Endothelial cell of umbilical vein (primary cell): ENCODE measurements around the gene CA11. TPM values are rescaled to one million over a fixed set of nuclear protein-coding genes. Genes with fewer than 3 reads are reported as not detected.

Source experiments
- BruUV-seq: library from RNA; stranded (reverse); fragments of 400-500 nt; replicated peaks from 2 replicates; lab custom pipeline; 2021; lab: Mats Ljungman, UMichigan
- CTCF ChIA-PET: fragments of 300-600, 350-600 bp; sonication (Branson Sonifier 250); formaldehyde crosslinking; loops from one replicate; lab custom pipeline; 2021; ENCODE audit warnings: antibody characterized with exemption, inconsistent platforms; lab: Charles Lee
- POLR2A ChIA-PET: fragments of 300-600, 350-600 bp; sonication (Branson Sonifier 250); formaldehyde crosslinking; loops from one replicate; lab custom pipeline; 2021; ENCODE audit warnings: antibody characterized with exemption, inconsistent platforms; lab: Charles Lee
- DNase-seq: peaks from one replicate; pipeline ENCODE4 v3.0.0-alpha.2; 2011; ENCODE audit warnings: low read depth, low spot score
- FAIRE-seq: peaks from 2 replicates; lab custom pipeline; 2011; peaks lifted over from hg19 to GRCh38; lab: Jason Lieb, UNC
- H2AFZ ChIP-seq: 2 replicates; pipeline ENCODE4 v1.6.0; 2012; ENCODE audit warnings: low read depth, low read length, control low read depth, inconsistent platforms
- H3K27ac ChIP-seq: 2 replicates; pipeline ENCODE4 v1.5.1; 2011; ENCODE audit warnings: low read depth, mild to moderate bottlenecking, control low read depth, low read length, moderate library complexity; ENCODE audit not compliant: insufficient read depth
- H3K27me3 ChIP-seq, 2 experiments: 2 replicates each; pipeline versions ENCODE4 v1.6.0 to v1.6.1; 2011; ENCODE audit warnings: low read length in 2 of 2, mixed read lengths in 1 of 2; ENCODE audit not compliant: control insufficient read depth in 2 of 2, insufficient read depth in 2 of 2
- H3K36me3 ChIP-seq, 2 experiments: 2 replicates in 1 of 2; 3 replicates in 1 of 2; pipeline ENCODE4 v1.5.1; 2011; ENCODE audit warnings: low read length in 2 of 2, mild to moderate bottlenecking in 1 of 2, moderate library complexity in 1 of 2; ENCODE audit not compliant: control insufficient read depth in 2 of 2, insufficient read depth in 2 of 2; ENCODE audit errors: extremely low read depth in 1 of 2
- H3K4me1 ChIP-seq: 3 replicates; pipeline ENCODE4 v1.5.1; 2011; ENCODE audit warnings: mild to moderate bottlenecking, low read length; ENCODE audit not compliant: control insufficient read depth, insufficient read depth; ENCODE audit errors: extremely low read depth
- H3K4me2 ChIP-seq: 2 replicates; pipeline ENCODE4 v1.6.1; 2011; ENCODE audit warnings: low read length, control low read depth, mixed read lengths; ENCODE audit not compliant: insufficient read depth
- H3K4me3 ChIP-seq, 3 experiments: fragments of 200-600 bp in 1 of 3; sonication (generic), shearing (Covaris generic) in 1 of 3; replicated peaks in 1 of 3; 2 replicates each; pipeline ENCODE4 v1.5.1; 2011 to 2016; ENCODE audit warnings: control low read depth in 3 of 3, low read length in 3 of 3, mild to moderate bottlenecking in 2 of 3, inconsistent platforms in 1 of 3, low read depth in 1 of 3, moderate library complexity in 1 of 3; ENCODE audit not compliant: insufficient read depth in 1 of 3
- H3K79me2 ChIP-seq: 2 replicates; pipeline ENCODE4 v1.6.0; 2012; ENCODE audit warnings: low read length, inconsistent platforms; ENCODE audit not compliant: control insufficient read depth, insufficient read depth
- H3K9ac ChIP-seq: replicated peaks from 2 replicates; pipeline ENCODE3; 2011; ENCODE audit warnings: low read length, control low read depth; ENCODE audit not compliant: insufficient read depth; ENCODE audit errors: extremely low read depth
- H3K9me1 ChIP-seq: replicated peaks from 3 replicates; pipeline ENCODE4 v1.6.0; 2011; ENCODE audit warnings: mild to moderate bottlenecking, low read length; ENCODE audit not compliant: control insufficient read depth, insufficient read depth; ENCODE audit errors: extremely low read depth
- H3K9me3 ChIP-seq: replicated peaks from 2 replicates; pipeline ENCODE4 v1.5.1; 2012; ENCODE audit warnings: low read length, inconsistent platforms; ENCODE audit not compliant: control insufficient read depth, insufficient read depth
- H4K20me1 ChIP-seq: replicated peaks from 2 replicates; pipeline ENCODE3; 2011; ENCODE audit warnings: mild to moderate bottlenecking, low read length; ENCODE audit not compliant: control insufficient read depth, insufficient read depth; ENCODE audit errors: extremely low read depth
- EZH2 ChIP-seq: IDR thresholded peaks from 2 replicates; pipeline ENCODE4 v1.6.1; 2012; ENCODE audit warnings: borderline replicate concordance, low read depth, mild to moderate bottlenecking, moderate library complexity, low read length, inconsistent platforms; ENCODE audit not compliant: severe bottlenecking
- FOS ChIP-seq: IDR thresholded peaks from 2 replicates; pipeline ENCODE4 v1.6.1; 2011; ENCODE audit warnings: mild to moderate bottlenecking, low read length, moderate library complexity, borderline replicate concordance; ENCODE audit not compliant: insufficient read depth
- GATA2 ChIP-seq: IDR thresholded peaks from 2 replicates; pipeline ENCODE4 v1.7.0; 2011; ENCODE audit warnings: low read depth, mild to moderate bottlenecking, moderate library complexity, mixed read lengths, low read length; ENCODE audit not compliant: insufficient read length, insufficient read depth
- JUN ChIP-seq: IDR thresholded peaks from 2 replicates; pipeline ENCODE4 v1.6.1; 2011; ENCODE audit warnings: borderline replicate concordance, low read depth; ENCODE audit not compliant: insufficient read length, insufficient read depth
- MYC ChIP-seq: IDR thresholded peaks from one replicate; pipeline ENCODE4 v1.6.1; 2011; ENCODE audit warnings: mild to moderate bottlenecking, low read depth, low read length
- POLR2A ChIP-seq: IDR thresholded peaks from 2 replicates; pipeline ENCODE4 v1.6.1; 2012; ENCODE audit warnings: low read depth, mild to moderate bottlenecking, control low read depth, low read length
- POLR2AphosphoS5 ChIP-seq: IDR thresholded peaks from 2 replicates; pipeline ENCODE4 v1.6.1; 2012; ENCODE audit warnings: low read depth, mild to moderate bottlenecking, control low read depth, low read length, moderate library complexity; ENCODE audit not compliant: insufficient read depth
- dilution Hi-C: fragments of 300-500 bp; cut with MboI; formaldehyde crosslinking; loops from one replicate; pipeline ENCODE4 v1.15.0; 2019; ENCODE audit warnings: low sequenced_read_pairs; ENCODE audit not compliant: extremely low pct_ligation_motif_present
- intact Hi-C: fragments of 100-400 bp; cut with micrococcal nuclease; formaldehyde crosslinking; loops from one replicate; pipeline ENCODE4 v1.10.0; 2022
- polyA plus RNA-seq, 4 experiments: library from polyadenylated mRNA; depleted of rRNA in 3 of 4; stranded (reverse) in 3 of 4; unstranded in 1 of 4; fragments of >200 nt; gene quantifications; 2 replicates each; pipeline versions ENCODE4 v1.2.1 to v1.2.3, GENCODE V29; 2011 to 2012; ENCODE audit warnings: missing spikeins in 1 of 4
- total RNA-seq: library from RNA; stranded (reverse); gene quantifications from 2 replicates; pipeline ENCODE4 v1.2.3, GENCODE V29; 2021
- TF ChIP-seq, protein P1 (sequence below), 2 donors: IDR thresholded peaks; 1 replicate in 1 of 2; 2 replicates in 1 of 2; pipeline ENCODE4 v1.5.1; 2011; ENCODE audit warnings: low read length in 2 of 2, mild to moderate bottlenecking in 2 of 2, moderate library complexity in 2 of 2, control low read depth in 1 of 2, inconsistent platforms in 1 of 2, low read depth in 1 of 2; ENCODE audit not compliant: insufficient read depth in 1 of 2; ENCODE audit errors: extremely low read depth in 1 of 2
- TF ChIP-seq, protein P2 (sequence below): IDR thresholded peaks from 2 replicates; pipeline ENCODE4 v1.6.1; 2011; ENCODE audit not compliant: insufficient read depth, insufficient read length

CA11 gene
- total and polyA plus RNA-seq, 2 donors (not counting 3 experiments of a cell fraction or from before 2014, with no cell fraction given) = 2.8 to 4.7 TPM

DNA sequence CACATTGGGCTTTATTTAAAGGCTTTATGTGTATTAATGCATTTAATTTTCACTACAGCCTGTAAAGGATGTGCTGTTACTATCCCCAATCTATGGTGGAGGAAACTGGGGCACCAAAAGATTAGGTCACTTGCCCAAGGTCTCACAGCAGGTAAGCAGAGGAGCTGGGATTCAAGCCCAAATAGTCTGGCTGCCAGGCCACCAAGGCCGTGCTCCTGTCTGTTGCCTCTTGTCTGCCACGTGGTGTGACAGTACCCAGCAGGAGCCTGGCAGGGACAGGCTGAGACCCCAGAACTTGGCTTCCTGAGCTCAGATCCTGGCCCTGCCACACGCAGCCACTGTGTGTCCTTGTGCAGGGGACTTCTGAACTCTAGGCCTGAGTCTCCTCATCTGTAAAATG lies 22.3 kb upstream of the CA11 start:
- TF ChIP-seq POLR2AphosphoS5 (no peak), GATA2 (no peak), JUN (no peak), EZH2 (no peak)
- TF ChIP-seq, protein P1, sequence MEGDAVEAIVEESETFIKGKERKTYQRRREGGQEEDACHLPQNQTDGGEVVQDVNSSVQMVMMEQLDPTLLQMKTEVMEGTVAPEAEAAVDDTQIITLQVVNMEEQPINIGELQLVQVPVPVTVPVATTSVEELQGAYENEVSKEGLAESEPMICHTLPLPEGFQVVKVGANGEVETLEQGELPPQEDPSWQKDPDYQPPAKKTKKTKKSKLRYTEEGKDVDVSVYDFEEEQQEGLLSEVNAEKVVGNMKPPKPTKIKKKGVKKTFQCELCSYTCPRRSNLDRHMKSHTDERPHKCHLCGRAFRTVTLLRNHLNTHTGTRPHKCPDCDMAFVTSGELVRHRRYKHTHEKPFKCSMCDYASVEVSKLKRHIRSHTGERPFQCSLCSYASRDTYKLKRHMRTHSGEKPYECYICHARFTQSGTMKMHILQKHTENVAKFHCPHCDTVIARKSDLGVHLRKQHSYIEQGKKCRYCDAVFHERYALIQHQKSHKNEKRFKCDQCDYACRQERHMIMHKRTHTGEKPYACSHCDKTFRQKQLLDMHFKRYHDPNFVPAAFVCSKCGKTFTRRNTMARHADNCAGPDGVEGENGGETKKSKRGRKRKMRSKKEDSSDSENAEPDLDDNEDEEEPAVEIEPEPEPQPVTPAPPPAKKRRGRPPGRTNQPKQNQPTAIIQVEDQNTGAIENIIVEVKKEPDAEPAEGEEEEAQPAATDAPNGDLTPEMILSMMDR (IDR thresholded peaks at IDR 0.05; ENCODE audit: extremely low read depth in 1 of 2, insufficient read depth in 1 of 2, low read depth in 1 of 2, low read length in 2 of 2) = no peak
- H3K4me3 ChIP-seq = no peak overlapping the region
- no peaks in the 10 kb centered on the region for H3K79me2 ChIP-seq
- POLR2A ChIA-PET = no interaction called here
- no peak overlapping the region for H2AFZ ChIP-seq
- CTCF ChIA-PET = no interaction called here
- no peaks in the 10 kb centered on the region for H3K4me1 ChIP-seq
- no peak for FAIRE-seq
- no peak overlapping the region for H3K27ac ChIP-seq
- H3K36me3 ChIP-seq = no peaks in the 10 kb centered on the region
- intact Hi-C loops (no loop called here), dilution Hi-C loops (no loop called here)
- DNase-seq = no peak
- no peak overlapping the region for H3K9ac ChIP-seq
- no peaks in the 10 kb centered on the region for H4K20me1 ChIP-seq
- no peak overlapping the region for H3K4me2 ChIP-seq
- no peaks in the 10 kb centered on the region for H3K9me3 ChIP-seq
- H3K9me1 ChIP-seq = no peaks in the 10 kb centered on the region
- BruUV-seq = no TSS peak
- no peaks in the 10 kb centered on the region for H3K27me3 ChIP-seq

DNA sequence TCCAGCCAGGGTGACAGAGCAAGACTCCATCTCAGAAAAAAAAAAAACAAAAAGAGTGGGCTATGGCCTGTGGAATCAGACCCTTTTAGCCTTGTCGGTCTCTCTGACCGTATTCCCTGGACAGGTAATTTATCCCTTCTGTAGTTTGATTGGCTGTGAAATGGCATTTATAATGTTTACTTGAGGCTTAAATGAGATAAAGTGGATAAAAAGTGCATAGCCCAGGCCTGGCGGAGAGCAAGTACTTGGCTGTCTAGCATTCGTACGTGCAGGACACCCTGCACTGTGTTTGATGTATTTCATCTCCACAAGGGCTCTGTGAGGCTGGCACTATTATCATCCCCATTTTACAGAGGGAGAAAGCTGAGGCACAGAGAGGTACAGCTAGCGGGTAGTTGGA lies 19.8 kb upstream of the CA11 start:
- Histone ChIP-seq H3K9ac (no peak overlapping the region), H2AFZ (no peak overlapping the region), H4K20me1 (no peaks in the 10 kb centered on the region), H3K9me3 (no peaks in the 10 kb centered on the region), H3K4me2 (no peak overlapping the region), H3K27ac (no peak overlapping the region), H3K27me3 (no peaks in the 10 kb centered on the region), H3K4me3 (no peak overlapping the region), H3K79me2 (no peaks in the 10 kb centered on the region), H3K9me1 (no peaks in the 10 kb centered on the region), H3K36me3 (no peaks in the 10 kb centered on the region), H3K4me1 (no peaks in the 10 kb centered on the region)
- POLR2A ChIA-PET = no interaction called here
- TF ChIP-seq, protein P1 (IDR thresholded peaks at IDR 0.05; ENCODE audit: extremely low read depth in 1 of 2, insufficient read depth in 1 of 2, low read depth in 1 of 2, low read length in 2 of 2) = no peak
- TF ChIP-seq POLR2AphosphoS5 (no peak), EZH2 (no peak), JUN (no peak), POLR2A (no peak), FOS (no peak), MYC (no peak), GATA2 (no peak)
- TF ChIP-seq, protein P2, sequence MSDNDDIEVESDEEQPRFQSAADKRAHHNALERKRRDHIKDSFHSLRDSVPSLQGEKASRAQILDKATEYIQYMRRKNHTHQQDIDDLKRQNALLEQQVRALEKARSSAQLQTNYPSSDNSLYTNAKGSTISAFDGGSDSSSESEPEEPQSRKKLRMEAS = no peak
- no TSS peak for BruUV-seq
- no peak for DNase-seq
- CTCF ChIA-PET = interaction anchor here (0.9 to 1.9 kb wide), 3 partner anchors 9 to 35 kb away, joined by 3 to 6 read pairs (median 3); no protein-coding TSS in a partner anchor
- intact Hi-C loops (no loop called here), dilution Hi-C loops (no loop called here)
- no peak for FAIRE-seq
